ENCODE measurements around the gene TTBK2. TPM values are rescaled to one million over a fixed set of nuclear protein-coding genes. Genes with fewer than 3 reads are reported as not detected.

The TTBK2 gene
- total RNA-seq, 1 experiment from 2014 or later = 18.6 TPM

DNA sequence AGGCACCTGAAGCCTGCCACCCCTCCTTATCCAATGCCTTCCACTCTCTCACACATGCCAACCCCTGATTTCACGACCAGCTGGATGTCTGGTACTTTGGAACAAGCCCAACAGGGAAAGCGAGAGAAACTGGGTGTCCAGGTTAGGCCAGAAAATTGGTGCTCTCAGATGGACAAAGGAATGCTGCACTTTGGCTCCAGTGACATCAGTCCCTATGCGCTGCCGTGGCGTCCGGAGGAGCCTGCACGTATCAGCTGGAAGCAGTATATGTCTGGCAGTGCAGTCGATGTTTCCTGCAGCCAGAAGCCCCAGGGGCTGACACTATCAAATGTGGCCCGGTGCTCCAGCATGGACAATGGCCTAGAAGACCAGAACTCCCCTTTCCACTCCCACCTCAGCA is 228.8 kb downstream of the TTBK2 start:
- no peak for TF ChIP-seq CREM (CRISPR knock-in tag; IDR thresholded peaks at IDR 0.05)
- no peak for TF ChIP-seq AFF4 (CRISPR knock-in tag; IDR thresholded peaks at IDR 0.05; ENCODE audit: borderline replicate concordance)
- no peak for TF ChIP-seq NFYB (CRISPR knock-in tag; conservative IDR thresholded peaks at IDR 0.05; ENCODE audit: low read depth)
- TF ChIP-seq PREB (CRISPR knock-in tag; IDR thresholded peaks at IDR 0.05; ENCODE audit: borderline replicate concordance) = no peak
- TF ChIP-seq HMGA2 (CRISPR knock-in tag; IDR thresholded peaks at IDR 0.05) = no peak
- TF ChIP-seq E2F4 (CRISPR knock-in tag; IDR thresholded peaks at IDR 0.05; ENCODE audit: borderline replicate concordance, low read depth) = no peak
- no peak for TF ChIP-seq CBFB (CRISPR knock-in tag; IDR thresholded peaks at IDR 0.05; ENCODE audit: low read depth)
- TF ChIP-seq, protein P1, sequence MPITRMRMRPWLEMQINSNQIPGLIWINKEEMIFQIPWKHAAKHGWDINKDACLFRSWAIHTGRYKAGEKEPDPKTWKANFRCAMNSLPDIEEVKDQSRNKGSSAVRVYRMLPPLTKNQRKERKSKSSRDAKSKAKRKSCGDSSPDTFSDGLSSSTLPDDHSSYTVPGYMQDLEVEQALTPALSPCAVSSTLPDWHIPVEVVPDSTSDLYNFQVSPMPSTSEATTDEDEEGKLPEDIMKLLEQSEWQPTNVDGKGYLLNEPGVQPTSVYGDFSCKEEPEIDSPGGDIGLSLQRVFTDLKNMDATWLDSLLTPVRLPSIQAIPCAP (CRISPR knock-in tag; IDR thresholded peaks at IDR 0.05) = no peak
- TF ChIP-seq ATF6 (CRISPR knock-in tag; IDR thresholded peaks at IDR 0.05) = no peak
- no peak for TF ChIP-seq ZNF121 (CRISPR knock-in tag; IDR thresholded peaks at IDR 0.05)
- no peak for TF ChIP-seq SMAD4 (CRISPR knock-in tag; IDR thresholded peaks at IDR 0.05)
- TF ChIP-seq, protein P2, sequence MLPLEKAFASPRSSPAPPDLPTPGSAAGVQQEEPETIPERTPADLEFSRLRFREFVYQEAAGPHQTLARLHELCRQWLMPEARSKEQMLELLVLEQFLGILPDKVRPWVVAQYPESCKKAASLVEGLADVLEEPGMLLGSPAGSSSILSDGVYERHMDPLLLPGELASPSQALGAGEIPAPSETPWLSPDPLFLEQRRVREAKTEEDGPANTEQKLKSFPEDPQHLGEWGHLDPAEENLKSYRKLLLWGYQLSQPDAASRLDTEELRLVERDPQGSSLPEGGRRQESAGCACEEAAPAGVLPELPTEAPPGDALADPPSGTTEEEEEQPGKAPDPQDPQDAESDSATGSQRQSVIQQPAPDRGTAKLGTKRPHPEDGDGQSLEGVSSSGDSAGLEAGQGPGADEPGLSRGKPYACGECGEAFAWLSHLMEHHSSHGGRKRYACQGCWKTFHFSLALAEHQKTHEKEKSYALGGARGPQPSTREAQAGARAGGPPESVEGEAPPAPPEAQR (CRISPR knock-in tag; IDR thresholded peaks at IDR 0.05) = no peak
- TF ChIP-seq ZNF416 (CRISPR knock-in tag; IDR thresholded peaks at IDR 0.05) = no peak
- no peak for TF ChIP-seq SOX15 (CRISPR knock-in tag; IDR thresholded peaks at IDR 0.05)
- TF ChIP-seq ZNF423 (CRISPR knock-in tag; IDR thresholded peaks at IDR 0.05) = no peak
- no peak for TF ChIP-seq NR2C2 (CRISPR knock-in tag; IDR thresholded peaks at IDR 0.05)
- TF ChIP-seq KAT7 (CRISPR knock-in tag; IDR thresholded peaks at IDR 0.05; ENCODE audit: borderline replicate concordance) = no peak
- TF ChIP-seq EMX1 (CRISPR knock-in tag; IDR thresholded peaks at IDR 0.05) = no peak
- H3K9me3 Mint-ChIP-seq = peaks cover 7% of the 10 kb centered on the region
- H3K27me3 Mint-ChIP-seq (ENCODE audit: low read depth) = no peaks in the 10 kb centered on the region
- ChIA-PET POLR2A (no interaction called here), CTCF (no interaction called here)
- H3K4me1 Mint-ChIP-seq = no peaks in the 10 kb centered on the region
- ATAC-seq (no peak), DNase-seq (ENCODE audit: low spot score) (no peak)
- no peak overlapping the region for H3K4me3 Mint-ChIP-seq
- H3K36me3 Mint-ChIP-seq = no peaks in the 10 kb centered on the region; the same call in none of the 2 replicates
- H3K27ac Mint-ChIP-seq = no peak overlapping the region

All from WTC11 (cell line).